WERI-Rb-1 (cell line): ENCODE results near the gene PCSK5.

Source experiments
- DNase-seq: peaks from one replicate; pipeline ENCODE4 v3.0.0-alpha.2; 2020
- H3K27ac ChIP-seq: fragments of 250-450 bp; sonication (Bioruptor Pico); 2 replicates; pipeline ENCODE4 v1.5.1; 2020; ENCODE audit warnings: mild to moderate bottlenecking, moderate library complexity
- H3K27me3 ChIP-seq: fragments of 250-450 bp; sonication (Bioruptor Pico); 2 replicates; pipeline ENCODE4 v1.5.1; 2021; ENCODE audit warnings: mild to moderate bottlenecking, low read depth, moderate library complexity; ENCODE audit not compliant: insufficient read depth, severe bottlenecking
- H3K36me3 ChIP-seq: fragments of 250-450 bp; sonication (Bioruptor Pico); 2 replicates; pipeline ENCODE4 v1.5.1; 2020; ENCODE audit warnings: mild to moderate bottlenecking, moderate library complexity
- H3K4me3 ChIP-seq: 2 replicates; pipeline ENCODE4 v1.5.1; 2011; ENCODE audit warnings: low read depth, mild to moderate bottlenecking, control low read depth, low read length
- H3K9me3 ChIP-seq: fragments of 250-450 bp; sonication (Bioruptor Pico); 2 replicates; pipeline ENCODE4 v1.5.1; 2021; ENCODE audit warnings: mild to moderate bottlenecking, moderate library complexity; ENCODE audit not compliant: severe bottlenecking
- TF ChIP-seq, protein P1 (sequence below): IDR thresholded peaks from 2 replicates; pipeline ENCODE4 v1.5.1; 2011; ENCODE audit warnings: low read depth, mild to moderate bottlenecking, control low read depth, inconsistent platforms, low read length

Gene PCSK5

DNA sequence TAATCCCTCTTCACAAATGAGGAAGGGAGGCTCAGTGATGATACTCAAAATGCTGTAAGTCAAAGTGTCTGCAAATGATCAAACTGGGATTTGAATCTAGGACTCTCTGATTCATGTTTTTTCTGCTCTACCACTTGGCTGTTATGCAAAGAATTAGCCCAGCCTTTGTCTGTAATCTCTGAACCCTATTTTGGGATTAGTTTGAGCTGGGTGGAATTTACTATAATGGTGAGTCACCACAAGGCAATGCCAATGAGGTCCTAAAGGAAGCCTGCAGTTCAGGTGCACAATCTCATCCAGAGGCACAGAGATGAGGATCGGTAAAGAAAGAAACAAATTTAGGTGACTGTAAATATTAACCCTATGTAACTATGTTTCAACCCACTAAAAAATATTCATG is 474.6 kb downstream of the PCSK5 start:
- no peaks in the 10 kb centered on the region for H3K9me3 ChIP-seq
- TF ChIP-seq, protein P1, sequence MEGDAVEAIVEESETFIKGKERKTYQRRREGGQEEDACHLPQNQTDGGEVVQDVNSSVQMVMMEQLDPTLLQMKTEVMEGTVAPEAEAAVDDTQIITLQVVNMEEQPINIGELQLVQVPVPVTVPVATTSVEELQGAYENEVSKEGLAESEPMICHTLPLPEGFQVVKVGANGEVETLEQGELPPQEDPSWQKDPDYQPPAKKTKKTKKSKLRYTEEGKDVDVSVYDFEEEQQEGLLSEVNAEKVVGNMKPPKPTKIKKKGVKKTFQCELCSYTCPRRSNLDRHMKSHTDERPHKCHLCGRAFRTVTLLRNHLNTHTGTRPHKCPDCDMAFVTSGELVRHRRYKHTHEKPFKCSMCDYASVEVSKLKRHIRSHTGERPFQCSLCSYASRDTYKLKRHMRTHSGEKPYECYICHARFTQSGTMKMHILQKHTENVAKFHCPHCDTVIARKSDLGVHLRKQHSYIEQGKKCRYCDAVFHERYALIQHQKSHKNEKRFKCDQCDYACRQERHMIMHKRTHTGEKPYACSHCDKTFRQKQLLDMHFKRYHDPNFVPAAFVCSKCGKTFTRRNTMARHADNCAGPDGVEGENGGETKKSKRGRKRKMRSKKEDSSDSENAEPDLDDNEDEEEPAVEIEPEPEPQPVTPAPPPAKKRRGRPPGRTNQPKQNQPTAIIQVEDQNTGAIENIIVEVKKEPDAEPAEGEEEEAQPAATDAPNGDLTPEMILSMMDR = no peak
- H3K36me3 ChIP-seq = no peaks in the 10 kb centered on the region
- no peak for DNase-seq
- H3K27ac ChIP-seq = no peak overlapping the region
- no peaks in the 10 kb centered on the region for H3K27me3 ChIP-seq
- H3K4me3 ChIP-seq = no peak overlapping the region

DNA sequence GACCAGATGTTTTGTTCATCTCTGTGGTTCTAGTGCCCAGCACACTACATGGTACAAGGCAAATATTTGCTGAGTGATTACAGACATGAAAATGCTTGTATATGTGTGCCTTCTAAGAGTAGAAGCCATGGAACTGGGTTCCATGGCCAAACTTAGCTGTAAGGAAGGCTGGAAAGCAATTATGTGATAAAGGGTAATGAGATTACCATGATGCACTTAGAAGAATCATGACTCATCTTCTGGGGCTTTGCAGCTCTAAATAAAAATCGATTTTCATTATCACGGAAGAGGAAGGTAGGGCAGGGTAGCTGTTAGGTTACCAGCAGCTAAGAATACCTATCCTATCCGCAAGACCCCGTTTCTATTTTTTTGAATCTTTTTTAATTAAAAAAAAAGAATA is 475.8 kb downstream of the PCSK5 start:
- no peak overlapping the region; the same call in 1 of the 2 replicates for H3K27ac ChIP-seq
- TF ChIP-seq, protein P1 = no peak
- no peak for DNase-seq

DNA sequence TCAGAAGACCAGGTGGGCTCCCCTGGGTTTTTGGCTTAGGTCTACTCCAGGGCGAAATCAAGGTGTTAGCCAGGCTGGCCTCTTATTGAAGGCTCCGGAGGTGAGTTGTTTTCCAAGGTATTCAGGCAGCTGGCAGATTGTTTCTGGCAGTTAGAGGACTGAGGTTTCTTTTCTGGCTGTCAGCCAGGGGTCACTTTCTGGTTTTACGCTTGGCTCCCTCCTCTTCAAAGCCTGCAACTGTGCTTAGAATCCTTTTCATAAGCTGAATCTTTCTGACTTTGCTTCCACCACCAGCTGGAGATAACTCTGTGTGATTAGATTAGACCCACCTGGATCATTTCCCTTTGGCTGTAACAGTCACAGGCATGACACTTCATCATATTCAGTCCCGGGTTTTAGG is 479.1 kb downstream of the PCSK5 start:
- no peaks in the 10 kb centered on the region for H3K36me3 ChIP-seq
- TF ChIP-seq, protein P1 = no peak
- H3K27me3 ChIP-seq = no peaks in the 10 kb centered on the region
- no peaks in the 10 kb centered on the region for H3K9me3 ChIP-seq
- DNase-seq = peak; percentile 79
- peak overlapping the region; percentile 21; the same call in 1 of the 2 replicates for H3K4me3 ChIP-seq
- H3K27ac ChIP-seq = peak overlapping the region; percentile 83

More for the DNA sequence above, 475.8 kb downstream of the PCSK5 start:
- Histone ChIP-seq H3K36me3 (no peaks in the 10 kb centered on the region), H3K27me3 (no peaks in the 10 kb centered on the region), H3K9me3 (no peaks in the 10 kb centered on the region), H3K4me3 (no peak overlapping the region)

DNA sequence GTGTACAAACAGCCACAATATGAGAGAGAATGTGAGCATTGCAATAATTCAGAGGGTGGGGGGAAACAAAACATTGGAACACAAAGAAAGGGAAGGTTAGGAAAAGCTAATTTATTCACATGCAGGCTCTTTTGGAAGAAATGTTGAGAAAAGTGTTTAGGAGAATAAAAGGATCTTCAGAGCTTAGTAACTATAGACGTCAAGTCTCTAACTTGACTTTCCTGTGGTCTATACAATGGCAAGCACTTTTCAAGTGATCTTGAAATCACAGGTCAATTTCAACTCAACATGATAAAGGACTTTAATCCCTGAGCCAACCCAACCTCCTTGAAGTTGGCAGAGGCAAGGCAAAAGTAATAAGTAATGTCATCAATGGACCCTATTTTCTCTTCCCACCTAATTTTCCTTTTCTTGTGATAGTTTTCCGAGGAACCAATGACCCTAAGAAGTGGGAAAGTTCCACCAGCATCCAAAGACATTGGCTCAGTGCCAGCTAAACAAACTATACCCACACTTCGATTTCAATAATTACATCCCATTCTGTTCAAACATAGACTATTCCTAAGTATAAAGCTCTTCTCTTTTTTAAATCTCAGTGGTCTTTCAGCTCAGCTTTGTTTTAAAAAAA is 480.0 kb downstream of the PCSK5 start:
- Histone ChIP-seq H3K27me3 (no peaks in the 10 kb centered on the region), H3K36me3 (no peaks in the 10 kb centered on the region), H3K4me3 (no peak overlapping the region), H3K27ac (peak overlapping the region; percentile 83), H3K9me3 (no peaks in the 10 kb centered on the region)
- TF ChIP-seq, protein P1 = no peak
- DNase-seq = no peak

DNA sequence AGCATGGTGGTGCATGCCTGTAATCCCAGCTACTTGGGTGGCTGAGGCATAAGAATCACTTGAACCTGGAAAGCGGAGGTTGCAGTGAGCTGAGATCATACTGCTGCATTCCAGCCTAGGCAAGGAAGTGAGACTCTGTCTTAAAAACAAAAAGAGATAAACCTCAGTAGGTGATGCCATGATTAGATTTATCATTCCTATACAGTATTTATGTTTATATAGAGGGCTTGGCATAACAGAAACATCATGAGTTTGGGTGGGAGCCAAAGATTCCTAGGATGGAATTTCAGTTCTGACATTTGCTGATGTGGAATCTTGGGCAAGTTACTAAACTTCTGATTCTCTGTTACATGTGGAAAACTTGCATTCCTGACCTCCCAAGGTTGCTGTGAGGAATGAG is 481.4 kb downstream of the PCSK5 start:
- no peak overlapping the region for H3K4me3 ChIP-seq
- no peaks in the 10 kb centered on the region for H3K9me3 ChIP-seq
- H3K36me3 ChIP-seq = no peaks in the 10 kb centered on the region
- H3K27ac ChIP-seq = no peak overlapping the region
- no peak for DNase-seq
- H3K27me3 ChIP-seq = no peaks in the 10 kb centered on the region
- TF ChIP-seq, protein P1 = no peak

DNA sequence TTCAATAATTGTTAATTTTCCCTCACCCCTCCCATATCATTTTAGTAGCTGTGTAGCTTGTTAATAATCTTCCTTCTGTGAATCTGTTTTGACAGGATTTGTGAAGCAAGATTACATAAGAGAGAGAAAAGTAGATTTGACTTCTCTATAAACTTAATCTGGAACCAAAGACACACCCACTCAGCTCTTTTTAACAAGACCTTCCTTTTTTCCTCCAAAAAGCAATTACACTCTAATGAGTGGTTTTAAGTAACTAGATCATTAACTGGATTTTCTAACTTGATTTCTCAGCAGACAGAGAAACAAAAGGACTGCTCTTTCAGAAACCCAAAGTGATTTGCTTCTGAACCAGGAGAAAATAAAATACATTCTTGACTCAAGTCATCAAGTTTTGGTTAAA is 481.9 kb downstream of the PCSK5 start:
- H3K27me3 ChIP-seq = no peaks in the 10 kb centered on the region
- no peak overlapping the region for H3K27ac ChIP-seq
- no peaks in the 10 kb centered on the region for H3K36me3 ChIP-seq
- H3K9me3 ChIP-seq = no peaks in the 10 kb centered on the region
- no peak overlapping the region for H3K4me3 ChIP-seq
- TF ChIP-seq, protein P1 = no peak
- no peak for DNase-seq
